Psoas muscle (tissue), 8 donors: ENCODE measurements around the gene PTPRD. TPM values are rescaled to one million over a fixed set of nuclear protein-coding genes. Genes with fewer than 3 reads are reported as not detected.

Source experiments
- ATAC-seq, 4 donors: fragments of 200-7000 bp; cut with Tn5 transposase; one replicate each; pipeline ENCODE4 v1.9.1; 2020; ENCODE audit warnings: moderate library complexity in 3 of 4, mild to moderate bottlenecking in 2 of 4
- DNase-seq, 2 donors: peaks; one replicate each; pipeline ENCODE4 v3.0.0-alpha.2; 2020
- H3K27ac ChIP-seq: fragments of 200-600 bp; one replicate; pipeline ENCODE4 v1.8.0; 2022
- H3K27me3 ChIP-seq, 3 donors: fragments of 200-600 bp in 1 of 3; one replicate each; pipeline versions ENCODE4 v1.6.1 to v1.8.0; 2013 to 2022; ENCODE audit warnings: low read length in 2 of 3, mild to moderate bottlenecking in 2 of 3, moderate library complexity in 1 of 3; ENCODE audit not compliant: insufficient read depth in 3 of 3
- H3K36me3 ChIP-seq, 2 donors: fragments of 200-600 bp in 1 of 2; one replicate each; pipeline versions ENCODE4 v1.6.1 to v1.8.0; 2013 to 2022; ENCODE audit warnings: low read depth in 1 of 2, mild to moderate bottlenecking in 1 of 2, moderate library complexity in 1 of 2; ENCODE audit not compliant: insufficient read depth in 1 of 2
- H3K4me1 ChIP-seq: fragments of 200-600 bp; one replicate; pipeline ENCODE4 v1.8.0; 2022
- H3K4me3 ChIP-seq: fragments of 200-600 bp; one replicate; pipeline ENCODE4 v1.8.0; 2022; ENCODE audit warnings: mild to moderate bottlenecking
- H3K9me3 ChIP-seq: fragments of 200-600 bp; one replicate; pipeline ENCODE4 v1.8.0; 2022
- CTCF ChIP-seq: fragments of 200-600 bp; IDR thresholded peaks from one replicate; pipeline ENCODE4 v1.8.0; 2022; ENCODE audit warnings: antibody characterized with exemption
- WGBS, 3 donors: extraction: QIAGEN DNeasy Blood & Tissue Kit; methylation state at CpG; one replicate each; pipeline versions ENCODE4 v1.1.6 to v1.1.7; 2013; 5-methylcytosine and 5-hydroxymethylcytosine counted together
- intact Hi-C, 2 donors: fragments of 100-400 bp; cut with DNase I; formaldehyde crosslinking; loops; one replicate each; pipeline versions ENCODE4 v1.11.0 to v1.14.2; 2022
- polyA plus RNA-seq, 3 donors: library from polyadenylated mRNA; stranded (reverse); fragments of 200-250 nt; gene quantifications; one replicate each; pipeline ENCODE4 v1.2.3, GENCODE V29; 2013
- total RNA-seq, 4 donors: library from RNA; stranded (reverse); fragmentation: NEBNext Ultra II Directional in 2 of 4; extraction: Animal tissue kit (Norgen Biotek cat#: 25700) in 2 of 4; gene quantifications; one replicate each; pipeline versions ENCODE4 v1.2.1 to v1.2.4, GENCODE V29; 2021 to 2023
- donor health status: healthy with polysubstance abuse.
- donor health status: DM: no; HTN: no; CAD: no; lungs with moderate emphysema.
- donor health status: Bipolar disorder and iron deficiency.
- donor health status: healthy.
- donor health status: DM: yes; HTN: yes; CAD: no.
- donor health status: DM: no; HTN: no; CAD: no.
- donor health status: DM: no; HTN: no; CAD: no.
- donor health status: DM: yes; HTN: yes; CAD: no.

Gene PTPRD
- total and polyA plus RNA-seq, 7 donors: 0.44 to 3.1 (median 0.91) TPM

- no peak for TF ChIP-seq CTCF
- H3K9me3 ChIP-seq: no peaks in the 10 kb centered on the region
- H3K27me3 ChIP-seq: no peaks in the 10 kb centered on the region
- H3K4me1 ChIP-seq: no peaks in the 10 kb centered on the region
- no peak overlapping the region for H3K4me3 ChIP-seq
- no peak overlapping the region for H3K27ac ChIP-seq
- DNase-seq: no peak
- 54 to 66% (median 60%) methylated on average over 1 of the region's 1 CpG for WGBS, 3 donors
- intact Hi-C loops: no loop called here
- no peaks in the 10 kb centered on the region for H3K36me3 ChIP-seq
- no peak for ATAC-seq
Measured at GRCh38 chr9:9565700-9566099, 1047.1 kb downstream of the PTPRD start.

DNA sequence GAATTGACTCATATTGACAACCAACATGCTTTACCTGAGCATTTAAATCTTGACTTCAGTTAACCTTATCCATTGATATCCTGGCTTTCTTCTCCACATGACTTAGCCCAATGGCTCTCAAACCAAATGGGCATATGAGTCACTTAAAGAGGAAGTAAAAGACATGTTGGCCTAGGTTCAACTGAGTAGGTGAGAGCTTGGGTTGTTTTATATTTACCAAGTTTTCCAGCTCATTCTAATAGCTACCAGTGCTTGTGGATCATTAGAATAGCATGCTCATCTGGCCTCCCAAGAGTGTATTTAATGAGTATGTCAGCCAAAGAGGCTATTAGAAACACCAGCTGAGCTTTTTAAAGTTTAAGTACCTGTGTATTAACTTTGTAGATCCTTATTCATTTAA, 1049.0 kb downstream of the PTPRD start:
- Histone ChIP-seq H3K9me3 (no peaks in the 10 kb centered on the region), H3K36me3 (no peaks in the 10 kb centered on the region), H3K27me3 (no peaks in the 10 kb centered on the region), H3K4me1 (no peaks in the 10 kb centered on the region), H3K4me3 (no peak overlapping the region), H3K27ac (no peak overlapping the region)
- no peak for TF ChIP-seq CTCF
- intact Hi-C loops: no loop called here
- DNase-seq (no peak), ATAC-seq (no peak)

GRCh38 chr9:9560382-9561035, 1052.3 kb downstream of the PTPRD start:
- Histone ChIP-seq H3K27me3 (no peaks in the 10 kb centered on the region), H3K4me1 (no peaks in the 10 kb centered on the region), H3K4me3 (no peak overlapping the region), H3K36me3 (no peaks in the 10 kb centered on the region), H3K9me3 (no peaks in the 10 kb centered on the region), H3K27ac (no peak overlapping the region)
- ATAC-seq (no peak), DNase-seq (no peak)
- intact Hi-C loops: no loop called here
- WGBS, 3 donors: 63 to 69% (median 69%) methylated on average over 11 of the region's 11 CpGs
- no peak for TF ChIP-seq CTCF

GRCh38 chr9:9558907-9559306, 1053.9 kb downstream of the PTPRD start:
- Histone ChIP-seq H3K27me3 (no peaks in the 10 kb centered on the region), H3K36me3 (no peaks in the 10 kb centered on the region), H3K4me1 (no peaks in the 10 kb centered on the region), H3K27ac (no peak overlapping the region), H3K4me3 (no peak overlapping the region), H3K9me3 (no peaks in the 10 kb centered on the region)
- no peak for DNase-seq
- TF ChIP-seq CTCF: no peak
- WGBS, 3 donors: 95 to 98% (median 96%) methylated on average over 7 of the region's 7 CpGs
- intact Hi-C loops: no loop called here
- no peak for ATAC-seq

- no peaks in the 10 kb centered on the region for H3K36me3 ChIP-seq
- no peak overlapping the region for H3K27ac ChIP-seq
- H3K4me1 ChIP-seq: no peaks in the 10 kb centered on the region
- intact Hi-C loops: no loop called here
- 79 to 82% (median 80%) methylated on average over 5 of the region's 5 CpGs for WGBS, 3 donors
- no peak for TF ChIP-seq CTCF
- H3K9me3 ChIP-seq: no peaks in the 10 kb centered on the region
- H3K27me3 ChIP-seq: no peaks in the 10 kb centered on the region
- DNase-seq (no peak), ATAC-seq (no peak)
- no peak overlapping the region for H3K4me3 ChIP-seq
Measured at GRCh38 chr9:9557804-9558334, 1054.9 kb downstream of the PTPRD start.
